HepG2 (cell line): ENCODE measurements around the gene BABAM2. TPM values are rescaled to one million over a fixed set of nuclear protein-coding genes. Genes with fewer than 3 reads are reported as not detected.

Source experiments
- ATAC-seq: fragments of 200-7000 bp; cut with Tn5 transposase; 3 replicates; pipeline ENCODE4 v1.9.1; 2020; ENCODE audit warnings: mild to moderate bottlenecking, moderate library complexity
- BruUV-seq: library from RNA; stranded (reverse); fragments of 400-500 nt; replicated peaks from 2 replicates; lab custom pipeline; 2021; lab: Mats Ljungman, UMichigan
- CTCF ChIA-PET: fragments of 300-600 bp; formaldehyde crosslinking; extraction: SDS; loops from one replicate; lab custom pipeline; 2021; ENCODE audit warnings: low total read pairs, inconsistent platforms, low intra/inter-chr PET ratio; lab: Yijun Ruan, JAX
- POLR2A ChIA-PET: fragments of 350-600 bp; sonication (Branson Sonifier 250); formaldehyde crosslinking; loops from one replicate; lab custom pipeline; 2020; ENCODE audit warnings: antibody characterized with exemption, inconsistent platforms; lab: Yijun Ruan, JAX
- DNase-seq: peaks from one replicate; pipeline ENCODE4 v3.0.0-alpha.2; 2015; ENCODE audit warnings: low spot score
- FAIRE-seq: peaks from 3 replicates; lab custom pipeline; 2011; peaks lifted over from hg19 to GRCh38; lab: Jason Lieb, UNC
- H2AFZ ChIP-seq: one replicate; pipeline ENCODE4 v1.6.1; 2011; ENCODE audit warnings: low read length, inconsistent platforms
- H3K27ac ChIP-seq: fragments of 300-600 bp; 3 replicates; pipeline ENCODE4 v1.8.0; 2011; ENCODE audit warnings: mixed run types, mild to moderate bottlenecking, mixed read lengths, low read length, inconsistent platforms; ENCODE audit not compliant: insufficient read depth; ENCODE audit errors: extremely low read length
- H3K27me3 ChIP-seq, 2 experiments: fragments of 200-600 bp in 1 of 2; 2 replicates in 1 of 2; 3 replicates in 1 of 2; pipeline versions ENCODE4 v1.6.0 to v1.8.0; 2011; ENCODE audit warnings: low read length in 2 of 2, mild to moderate bottlenecking in 2 of 2, moderate library complexity in 2 of 2, inconsistent platforms in 1 of 2; ENCODE audit not compliant: insufficient read depth in 2 of 2, control insufficient read depth in 1 of 2
- H3K36me3 ChIP-seq, 2 experiments: fragments of 200-600 bp in 1 of 2; replicated peaks in 1 of 2; 2 replicates in 1 of 2; 3 replicates in 1 of 2; pipeline versions ENCODE4 v1.5.1 to v1.8.0; 2011; ENCODE audit warnings: low read length in 2 of 2, inconsistent platforms in 1 of 2; ENCODE audit not compliant: insufficient read depth in 2 of 2, control insufficient read depth in 1 of 2
- H3K4me1 ChIP-seq: 2 replicates; pipeline ENCODE4 v1.5.1; 2012; ENCODE audit warnings: low read length, inconsistent platforms; ENCODE audit not compliant: insufficient read depth
- H3K4me2 ChIP-seq: 2 replicates; pipeline ENCODE4 v1.6.0; 2011; ENCODE audit warnings: low read depth, low read length, inconsistent platforms
- H3K4me3 ChIP-seq, 3 experiments: fragments of 200-600 bp in 1 of 3; sonication (generic), shearing (Covaris generic) in 1 of 3; replicated peaks in 1 of 3; 2 replicates each; pipeline ENCODE4 v1.5.1; 2011 to 2016; ENCODE audit warnings: low read length in 3 of 3, inconsistent platforms in 2 of 3, low read depth in 2 of 3, mild to moderate bottlenecking in 2 of 3, control low read depth in 1 of 3, mixed read lengths in 1 of 3; ENCODE audit not compliant: insufficient read depth in 1 of 3
- H3K79me2 ChIP-seq: one replicate; pipeline ENCODE4 v1.6.1; 2011; ENCODE audit warnings: low read length, inconsistent platforms; ENCODE audit not compliant: insufficient read depth
- H3K9ac ChIP-seq: 2 replicates; pipeline ENCODE4 v1.6.0; 2011; ENCODE audit warnings: mild to moderate bottlenecking, low read depth, low read length, inconsistent platforms; ENCODE audit not compliant: insufficient read depth
- H3K9me3 ChIP-seq: 2 replicates; pipeline ENCODE4 v1.5.1; 2012; ENCODE audit warnings: mild to moderate bottlenecking, low read length
- H4K20me1 ChIP-seq: 2 replicates; pipeline ENCODE4 v1.6.0; 2011; ENCODE audit warnings: inconsistent platforms, mild to moderate bottlenecking, low read length, moderate library complexity; ENCODE audit not compliant: insufficient read depth
- CHCHD3 ChIP-seq: sonication (generic); formaldehyde crosslinking; IDR thresholded peaks from 2 replicates; pipeline ENCODE4 v1.8.0; 2022; ENCODE audit warnings: mild to moderate bottlenecking, missing genetic modification reagents, moderate library complexity
- GABPB1 ChIP-seq: IDR thresholded peaks from 2 replicates; pipeline ENCODE4 v1.6.1; 2016; ENCODE audit warnings: mild to moderate bottlenecking, missing genetic modification reagents, moderate library complexity, missing compliant biosample characterization
- RFX5 ChIP-seq: IDR thresholded peaks from 2 replicates; pipeline ENCODE4 v1.6.1; 2011; ENCODE audit warnings: low read depth, low read length, improper control_type of control experiment
- RNF2 ChIP-seq: fragments of 450-650 bp; conservative IDR thresholded peaks from 2 replicates; pipeline ENCODE4 v1.6.1; 2016; ENCODE audit warnings: low read depth
- ZNF224 ChIP-seq: sonication (generic); formaldehyde crosslinking; IDR thresholded peaks from 2 replicates; pipeline ENCODE4 v1.5.0; 2020; ENCODE audit warnings: mild to moderate bottlenecking, missing genetic modification reagents
- WGBS: methylation state at CpG from one replicate; pipeline ENCODE4 v1.1.6; 2017; ENCODE audit warnings: low lambda C conversion rate; 5-methylcytosine and 5-hydroxymethylcytosine counted together
- in situ Hi-C: cut with HindIII; loops from 2 replicates; pipeline ENCODE4 v1.10.0; 2017; ENCODE audit warnings: low pct_unique_long_range_greater_than_20kb; ENCODE audit not compliant: extremely low pct_ligation_motif_present
- intact Hi-C: fragments of 100-400 bp; cut with micrococcal nuclease; formaldehyde crosslinking; loops from one replicate; pipeline ENCODE4 v1.10.0; 2022; ENCODE audit not compliant: unreplicated experiment
- polyA plus RNA-seq, 8 experiments: library from polyadenylated mRNA; depleted of rRNA in 3 of 8; stranded (reverse) in 7 of 8; unstranded in 1 of 8; fragments of >200 nt; fragmentation: Illumina TruSeq in 4 of 8; extraction: Trizol in 4 of 8; gene quantifications; 2 replicates each; pipeline versions ENCODE4 v1.2.1 to v1.2.3, GENCODE V29; 2011 to 2016; ENCODE audit warnings: low read depth in 4 of 8, missing spikeins in 1 of 8, mixed read lengths in 1 of 8; ENCODE audit not compliant: insufficient read depth in 1 of 8
- total RNA-seq, 5 experiments: library from RNA; depleted of rRNA; stranded (reverse); fragments of >200 nt; fragmentation: Illumina TruSeq; extraction: Trizol; gene quantifications; 2 replicates each; pipeline ENCODE4 v1.2.3, GENCODE V29; 2016; ENCODE audit warnings: low read depth in 1 of 5
- TF ChIP-seq, protein P1 (sequence below): IDR thresholded peaks from 2 replicates; pipeline ENCODE4 v1.6.1; 2016; ENCODE audit warnings: low read depth, missing genetic modification reagents, missing compliant biosample characterization
- TF ChIP-seq, protein P2 (sequence below): sonication (generic); formaldehyde crosslinking; IDR thresholded peaks from 2 replicates; pipeline ENCODE4 v1.4.0; 2020; ENCODE audit warnings: missing genetic modification reagents, borderline replicate concordance

BABAM2 gene
- total and polyA plus RNA-seq, 2 of the 13 experiments (the other 11 are each of a cell fraction or from before 2014, with no cell fraction given) = 24.9 to 28.0 TPM

- H3K27ac ChIP-seq = no peak overlapping the region
- BruUV-seq = no TSS peak
Observed at GRCh38 chr2:28274911-28275685, 384.6 kb downstream of the BABAM2 start.

More at GRCh38 chr2:28274911-28275685, 384.6 kb downstream of the BABAM2 start:
- Histone ChIP-seq H3K4me3 (no peak overlapping the region), H3K4me1 (no peaks in the 10 kb centered on the region), H3K27me3 (no peaks in the 10 kb centered on the region), H3K79me2 (no peaks in the 10 kb centered on the region), H4K20me1 (no peaks in the 10 kb centered on the region), H3K9me3 (no peaks in the 10 kb centered on the region), H3K9ac (no peak overlapping the region), H3K36me3 (no peaks in the 10 kb centered on the region; a peak in 1 of 5 replicates), H3K4me2 (no peak overlapping the region), H2AFZ (no peak overlapping the region)
- POLR2A ChIA-PET = no interaction called here
- intact Hi-C loops (no loop called here), in situ Hi-C loops (no loop called here)
- TF ChIP-seq, protein P1, sequence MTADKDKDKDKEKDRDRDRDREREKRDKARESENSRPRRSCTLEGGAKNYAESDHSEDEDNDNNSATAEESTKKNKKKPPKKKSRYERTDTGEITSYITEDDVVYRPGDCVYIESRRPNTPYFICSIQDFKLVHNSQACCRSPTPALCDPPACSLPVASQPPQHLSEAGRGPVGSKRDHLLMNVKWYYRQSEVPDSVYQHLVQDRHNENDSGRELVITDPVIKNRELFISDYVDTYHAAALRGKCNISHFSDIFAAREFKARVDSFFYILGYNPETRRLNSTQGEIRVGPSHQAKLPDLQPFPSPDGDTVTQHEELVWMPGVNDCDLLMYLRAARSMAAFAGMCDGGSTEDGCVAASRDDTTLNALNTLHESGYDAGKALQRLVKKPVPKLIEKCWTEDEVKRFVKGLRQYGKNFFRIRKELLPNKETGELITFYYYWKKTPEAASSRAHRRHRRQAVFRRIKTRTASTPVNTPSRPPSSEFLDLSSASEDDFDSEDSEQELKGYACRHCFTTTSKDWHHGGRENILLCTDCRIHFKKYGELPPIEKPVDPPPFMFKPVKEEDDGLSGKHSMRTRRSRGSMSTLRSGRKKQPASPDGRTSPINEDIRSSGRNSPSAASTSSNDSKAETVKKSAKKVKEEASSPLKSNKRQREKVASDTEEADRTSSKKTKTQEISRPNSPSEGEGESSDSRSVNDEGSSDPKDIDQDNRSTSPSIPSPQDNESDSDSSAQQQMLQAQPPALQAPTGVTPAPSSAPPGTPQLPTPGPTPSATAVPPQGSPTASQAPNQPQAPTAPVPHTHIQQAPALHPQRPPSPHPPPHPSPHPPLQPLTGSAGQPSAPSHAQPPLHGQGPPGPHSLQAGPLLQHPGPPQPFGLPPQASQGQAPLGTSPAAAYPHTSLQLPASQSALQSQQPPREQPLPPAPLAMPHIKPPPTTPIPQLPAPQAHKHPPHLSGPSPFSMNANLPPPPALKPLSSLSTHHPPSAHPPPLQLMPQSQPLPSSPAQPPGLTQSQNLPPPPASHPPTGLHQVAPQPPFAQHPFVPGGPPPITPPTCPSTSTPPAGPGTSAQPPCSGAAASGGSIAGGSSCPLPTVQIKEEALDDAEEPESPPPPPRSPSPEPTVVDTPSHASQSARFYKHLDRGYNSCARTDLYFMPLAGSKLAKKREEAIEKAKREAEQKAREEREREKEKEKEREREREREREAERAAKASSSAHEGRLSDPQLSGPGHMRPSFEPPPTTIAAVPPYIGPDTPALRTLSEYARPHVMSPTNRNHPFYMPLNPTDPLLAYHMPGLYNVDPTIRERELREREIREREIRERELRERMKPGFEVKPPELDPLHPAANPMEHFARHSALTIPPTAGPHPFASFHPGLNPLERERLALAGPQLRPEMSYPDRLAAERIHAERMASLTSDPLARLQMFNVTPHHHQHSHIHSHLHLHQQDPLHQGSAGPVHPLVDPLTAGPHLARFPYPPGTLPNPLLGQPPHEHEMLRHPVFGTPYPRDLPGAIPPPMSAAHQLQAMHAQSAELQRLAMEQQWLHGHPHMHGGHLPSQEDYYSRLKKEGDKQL (CRISPR knock-in tag) = no peak
- TF ChIP-seq RNF2 (no peak), CHCHD3 (no peak), ZNF224 (CRISPR knock-in tag) (no peak), RFX5 (no peak), GABPB1 (CRISPR knock-in tag) (no peak)
- TF ChIP-seq, protein P2, sequence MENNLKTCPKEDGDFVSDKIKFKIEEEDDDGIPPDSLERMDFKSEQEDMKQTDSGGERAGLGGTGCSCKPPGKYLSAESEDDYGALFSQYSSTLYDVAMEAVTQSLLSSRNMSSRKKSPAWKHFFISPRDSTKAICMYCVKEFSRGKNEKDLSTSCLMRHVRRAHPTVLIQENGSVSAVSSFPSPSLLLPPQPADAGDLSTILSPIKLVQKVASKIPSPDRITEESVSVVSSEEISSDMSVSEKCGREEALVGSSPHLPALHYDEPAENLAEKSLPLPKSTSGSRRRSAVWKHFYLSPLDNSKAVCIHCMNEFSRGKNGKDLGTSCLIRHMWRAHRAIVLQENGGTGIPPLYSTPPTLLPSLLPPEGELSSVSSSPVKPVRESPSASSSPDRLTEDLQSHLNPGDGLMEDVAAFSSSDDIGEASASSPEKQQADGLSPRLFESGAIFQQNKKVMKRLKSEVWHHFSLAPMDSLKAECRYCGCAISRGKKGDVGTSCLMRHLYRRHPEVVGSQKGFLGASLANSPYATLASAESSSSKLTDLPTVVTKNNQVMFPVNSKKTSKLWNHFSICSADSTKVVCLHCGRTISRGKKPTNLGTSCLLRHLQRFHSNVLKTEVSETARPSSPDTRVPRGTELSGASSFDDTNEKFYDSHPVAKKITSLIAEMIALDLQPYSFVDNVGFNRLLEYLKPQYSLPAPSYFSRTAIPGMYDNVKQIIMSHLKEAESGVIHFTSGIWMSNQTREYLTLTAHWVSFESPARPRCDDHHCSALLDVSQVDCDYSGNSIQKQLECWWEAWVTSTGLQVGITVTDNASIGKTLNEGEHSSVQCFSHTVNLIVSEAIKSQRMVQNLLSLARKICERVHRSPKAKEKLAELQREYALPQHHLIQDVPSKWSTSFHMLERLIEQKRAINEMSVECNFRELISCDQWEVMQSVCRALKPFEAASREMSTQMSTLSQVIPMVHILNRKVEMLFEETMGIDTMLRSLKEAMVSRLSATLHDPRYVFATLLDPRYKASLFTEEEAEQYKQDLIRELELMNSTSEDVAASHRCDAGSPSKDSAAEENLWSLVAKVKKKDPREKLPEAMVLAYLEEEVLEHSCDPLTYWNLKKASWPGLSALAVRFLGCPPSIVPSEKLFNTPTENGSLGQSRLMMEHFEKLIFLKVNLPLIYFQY (CRISPR knock-in tag) = no peak
- ATAC-seq = no peak
- 89% methylated on average over 11 of the region's 11 CpGs for WGBS
- FAIRE-seq = no peak
- DNase-seq = no peak
- CTCF ChIA-PET = no interaction called here
